Prostate gland (tissue), 2 donors: ENCODE measurements around the gene FOXO1. TPM values are rescaled to one million over a fixed set of nuclear protein-coding genes. Genes with fewer than 3 reads are reported as not detected.

Source experiments
- DNase-seq: peaks from one replicate; pipeline ENCODE4 v3.0.0-alpha.2; 2019; ENCODE audit warnings: low spot score
- H3K27ac ChIP-seq, 2 donors: fragments of 200-600 bp; sonication (generic); 2 replicates each; pipeline ENCODE4 v1.5.1; 2017 to 2019
- H3K27me3 ChIP-seq: fragments of 200-600 bp; sonication (generic); replicated peaks from 2 replicates; pipeline ENCODE4 v1.5.1; 2019; ENCODE audit not compliant: insufficient read depth
- H3K36me3 ChIP-seq, 2 donors: fragments of 200-600 bp; sonication (generic); 1 replicate in 1 of 2; 2 replicates in 1 of 2; pipeline versions ENCODE4 v1.5.1 to v1.8.1; 2017 to 2019
- H3K4me1 ChIP-seq: fragments of 200-600 bp; sonication (generic); replicated peaks from 2 replicates; pipeline ENCODE4 v1.5.1; 2019
- H3K4me3 ChIP-seq, 2 donors: fragments of 200-600 bp; sonication (generic); 2 replicates each; pipeline ENCODE4 v1.5.1; 2017 to 2019
- H3K9me3 ChIP-seq: fragments of 200-600 bp; sonication (generic); 2 replicates; pipeline ENCODE4 v1.5.1; 2017
- POLR2A ChIP-seq: fragments of 450-650 bp; IDR thresholded peaks from one replicate; pipeline ENCODE4 v1.6.1; 2016; ENCODE audit warnings: antibody characterized with exemption, mild to moderate bottlenecking
- POLR2AphosphoS5 ChIP-seq: sonication (generic); formaldehyde crosslinking; IDR thresholded peaks from one replicate; pipeline ENCODE4 v1.6.1; 2017; ENCODE audit warnings: antibody characterized with exemption
- WGBS: methylation state at CpG from one replicate; pipeline ENCODE4 v1.1.5; 2018; 5-methylcytosine and 5-hydroxymethylcytosine counted together
- intact Hi-C: fragments of 100-400 bp; cut with DNase I; formaldehyde crosslinking; loops from one replicate; pipeline ENCODE4 v1.14.2; 2022
- total RNA-seq, 2 donors: library from RNA; depleted of rRNA; stranded (reverse); fragments of >200 nt; gene quantifications; one replicate each; pipeline ENCODE4 v1.1.0, GENCODE V29; 2016
- TF ChIP-seq, protein P1 (sequence below), 4 experiments: fragments of 200-600 bp in 2 of 4; fragments of 450-650 bp in 2 of 4; sonication (generic) in 2 of 4; IDR thresholded peaks; 1 replicate in 3 of 4; 2 replicates in 1 of 4; pipeline ENCODE4 v1.5.1; 2016 to 2019; ENCODE audit warnings: antibody characterized with exemption in 4 of 4, mild to moderate bottlenecking in 2 of 4, moderate library complexity in 2 of 4

FOXO1 gene
- total RNA-seq, 2 donors from 2014 or later = 23.5 to 46.1 TPM

DNA sequence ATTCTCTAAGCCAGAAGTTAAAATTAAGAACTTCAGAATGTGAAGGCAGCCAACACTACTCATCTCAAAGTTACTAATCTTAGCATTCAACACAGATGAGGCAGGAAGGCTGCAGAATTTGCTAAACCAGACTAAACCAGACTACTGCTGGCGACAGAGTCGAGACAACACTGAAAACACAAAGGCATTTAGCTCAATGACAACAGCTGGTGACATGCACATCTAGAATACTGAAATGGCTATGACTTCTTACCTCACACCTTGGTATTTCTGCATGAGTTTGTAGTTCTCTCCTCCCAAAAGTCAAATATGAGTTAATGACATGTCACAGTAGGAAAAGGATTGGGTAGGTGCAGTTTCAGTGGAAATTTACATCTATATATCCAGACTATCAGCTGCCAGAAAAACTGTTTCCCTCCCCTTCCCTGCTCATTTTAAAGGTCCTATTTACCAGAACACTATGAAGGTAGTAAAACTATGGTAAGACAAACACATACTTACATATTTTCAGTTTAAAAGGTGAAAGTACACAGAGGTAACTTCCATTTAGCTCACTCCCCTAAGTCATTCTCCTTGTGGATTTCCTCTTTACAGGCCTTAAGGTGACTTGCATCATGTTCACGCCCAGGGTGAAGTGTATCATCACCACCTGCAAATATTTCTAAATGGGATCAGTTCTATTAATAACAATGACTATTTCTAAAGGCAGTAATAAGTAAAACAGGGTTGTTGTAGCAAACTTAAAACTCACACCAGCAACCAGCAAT, 21.4 kb downstream of the FOXO1 start:
- WGBS = 87% methylated on average over 3 of the region's 3 CpGs
- Histone ChIP-seq H3K36me3 (no peaks in the 10 kb centered on the region), H3K27me3 (no peaks in the 10 kb centered on the region), H3K4me3 (no peak overlapping the region), H3K4me1 (peaks cover 4% of the 10 kb centered on the region), H3K9me3 (no peaks in the 10 kb centered on the region), H3K27ac (no peak overlapping the region)
- no peak for TF ChIP-seq POLR2AphosphoS5
- TF ChIP-seq, protein P1, sequence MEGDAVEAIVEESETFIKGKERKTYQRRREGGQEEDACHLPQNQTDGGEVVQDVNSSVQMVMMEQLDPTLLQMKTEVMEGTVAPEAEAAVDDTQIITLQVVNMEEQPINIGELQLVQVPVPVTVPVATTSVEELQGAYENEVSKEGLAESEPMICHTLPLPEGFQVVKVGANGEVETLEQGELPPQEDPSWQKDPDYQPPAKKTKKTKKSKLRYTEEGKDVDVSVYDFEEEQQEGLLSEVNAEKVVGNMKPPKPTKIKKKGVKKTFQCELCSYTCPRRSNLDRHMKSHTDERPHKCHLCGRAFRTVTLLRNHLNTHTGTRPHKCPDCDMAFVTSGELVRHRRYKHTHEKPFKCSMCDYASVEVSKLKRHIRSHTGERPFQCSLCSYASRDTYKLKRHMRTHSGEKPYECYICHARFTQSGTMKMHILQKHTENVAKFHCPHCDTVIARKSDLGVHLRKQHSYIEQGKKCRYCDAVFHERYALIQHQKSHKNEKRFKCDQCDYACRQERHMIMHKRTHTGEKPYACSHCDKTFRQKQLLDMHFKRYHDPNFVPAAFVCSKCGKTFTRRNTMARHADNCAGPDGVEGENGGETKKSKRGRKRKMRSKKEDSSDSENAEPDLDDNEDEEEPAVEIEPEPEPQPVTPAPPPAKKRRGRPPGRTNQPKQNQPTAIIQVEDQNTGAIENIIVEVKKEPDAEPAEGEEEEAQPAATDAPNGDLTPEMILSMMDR (IDR thresholded peaks at IDR 0.05) = no peak
- no peak for TF ChIP-seq POLR2A
- DNase-seq = no peak
- intact Hi-C loops = no loop called here

DNA sequence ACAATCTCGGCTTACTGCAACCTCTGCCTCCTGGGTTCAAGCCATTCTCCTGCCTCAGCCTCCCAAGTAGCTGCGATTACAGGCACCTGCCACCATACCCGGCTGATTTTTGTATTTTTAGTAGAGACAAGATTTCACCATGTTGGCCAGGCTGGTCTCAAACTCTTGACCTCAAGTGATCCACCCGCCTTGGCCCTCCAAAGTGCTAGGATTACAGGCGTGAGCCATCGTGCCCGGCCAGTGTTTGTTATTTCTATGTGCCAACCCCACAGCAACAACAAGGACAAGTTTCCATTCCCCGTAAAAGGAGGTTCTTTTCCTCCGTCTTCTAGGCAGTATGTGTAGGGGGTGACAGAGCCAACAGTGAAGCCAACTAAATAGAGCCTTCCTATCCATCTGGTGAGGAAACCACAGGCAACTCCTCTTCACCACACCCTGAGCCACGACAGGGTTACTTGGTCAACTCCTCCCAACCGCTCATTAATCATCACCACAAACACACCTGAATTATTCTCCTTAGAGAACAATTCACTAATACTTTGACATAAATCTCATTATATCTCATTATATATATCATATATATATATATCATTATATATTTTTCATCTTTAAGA, 25.5 kb downstream of the FOXO1 start:
- DNase-seq = no peak
- H3K36me3 ChIP-seq = no peaks in the 10 kb centered on the region
- intact Hi-C loops = no loop called here
- no peak overlapping the region for H3K4me3 ChIP-seq
- no peak overlapping the region for H3K27ac ChIP-seq
- H3K4me1 ChIP-seq = no peaks in the 10 kb centered on the region
- H3K9me3 ChIP-seq = no peaks in the 10 kb centered on the region
- WGBS = 91% methylated on average over 11 of the region's 11 CpGs
- no peak for TF ChIP-seq POLR2AphosphoS5
- TF ChIP-seq, protein P1 (IDR thresholded peaks at IDR 0.05) = no peak
- no peak for TF ChIP-seq POLR2A
- H3K27me3 ChIP-seq = no peaks in the 10 kb centered on the region

DNA sequence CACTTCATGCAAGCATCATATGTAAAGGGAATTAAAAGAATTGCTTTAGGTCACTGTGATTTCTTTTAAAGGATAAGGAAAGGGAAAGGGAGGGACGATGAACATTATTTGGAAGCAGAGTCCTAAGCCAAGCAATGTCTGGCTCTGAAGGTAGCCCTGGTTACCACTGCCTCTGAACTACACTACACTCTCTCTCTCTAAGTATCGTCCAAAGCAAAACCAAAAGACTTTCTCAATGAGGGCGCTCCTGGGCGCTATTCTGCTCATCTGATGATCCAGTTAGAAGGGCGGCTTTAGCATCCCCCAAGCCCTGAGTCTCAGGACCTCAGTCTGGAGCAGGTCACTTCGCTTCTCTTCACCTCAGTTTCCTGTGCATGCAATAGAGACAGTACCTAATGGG, 26.2 kb downstream of the FOXO1 start:
- Histone ChIP-seq H3K27ac (no peak overlapping the region), H3K4me1 (no peaks in the 10 kb centered on the region), H3K36me3 (no peaks in the 10 kb centered on the region), H3K4me3 (no peak overlapping the region), H3K27me3 (no peaks in the 10 kb centered on the region), H3K9me3 (no peaks in the 10 kb centered on the region)
- no peak for TF ChIP-seq POLR2A
- DNase-seq = no peak
- intact Hi-C loops = no loop called here
- 84% methylated on average over 6 of the region's 6 CpGs for WGBS

DNA sequence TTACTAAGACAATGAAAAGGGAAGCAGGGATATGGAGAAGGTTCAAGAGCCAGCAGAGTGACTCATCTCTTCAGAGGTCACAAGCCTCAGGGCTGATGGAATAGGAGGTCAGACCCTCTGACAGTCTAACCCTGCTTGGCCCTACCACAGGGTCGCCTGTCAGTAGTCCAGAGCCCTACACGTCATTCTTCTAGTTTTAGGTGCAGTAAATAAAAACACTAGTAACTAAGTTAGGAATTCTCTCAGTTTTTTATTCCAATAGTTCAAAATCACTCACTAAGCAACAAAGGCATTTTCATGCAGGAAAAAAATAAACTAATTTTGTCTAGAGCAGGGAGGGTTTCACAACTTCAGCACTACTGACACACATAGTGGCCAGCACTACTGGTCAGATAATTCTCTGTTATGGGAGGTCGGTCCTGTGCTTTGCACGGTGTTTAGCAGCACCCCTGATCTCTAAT, 27.2 kb downstream of the FOXO1 start:
- intact Hi-C loops = no loop called here
- Histone ChIP-seq H3K27me3 (no peaks in the 10 kb centered on the region), H3K4me3 (no peak overlapping the region), H3K27ac (no peak overlapping the region), H3K9me3 (no peaks in the 10 kb centered on the region), H3K4me1 (no peaks in the 10 kb centered on the region), H3K36me3 (no peaks in the 10 kb centered on the region)
- 74% methylated on average over 4 of the region's 4 CpGs for WGBS
- TF ChIP-seq, protein P1 (IDR thresholded peaks at IDR 0.05) = no peak
- no peak for TF ChIP-seq POLR2A
- TF ChIP-seq POLR2AphosphoS5 = no peak
- DNase-seq = no peak

DNA sequence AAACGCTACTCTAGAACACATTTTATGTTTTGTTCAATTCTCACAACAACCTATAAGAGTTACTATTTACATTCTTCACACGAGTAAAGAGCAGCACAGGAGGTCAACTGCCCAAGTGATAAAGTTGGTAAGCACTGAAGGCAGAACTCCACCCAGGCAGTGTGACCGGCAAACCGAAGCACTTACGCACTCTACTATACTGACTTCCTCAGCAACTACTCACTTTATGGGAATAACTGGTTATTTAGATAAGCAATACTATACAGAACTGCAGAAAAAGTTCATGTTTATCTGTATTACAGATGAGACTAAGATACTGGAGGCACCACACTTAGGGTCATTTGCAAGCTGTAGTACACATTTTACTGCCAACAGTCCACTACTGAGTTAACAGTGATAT, 28.8 kb downstream of the FOXO1 start:
- TF ChIP-seq POLR2AphosphoS5 (no peak), POLR2A (no peak)
- TF ChIP-seq, protein P1 (IDR thresholded peaks at IDR 0.05) = no peak
- Histone ChIP-seq H3K4me1 (no peaks in the 10 kb centered on the region), H3K4me3 (no peak overlapping the region), H3K27me3 (no peaks in the 10 kb centered on the region), H3K27ac (no peak overlapping the region), H3K36me3 (no peaks in the 10 kb centered on the region), H3K9me3 (no peaks in the 10 kb centered on the region)
- intact Hi-C loops = no loop called here
- DNase-seq = no peak
- 60% methylated on average over 5 of the region's 5 CpGs for WGBS
